Measurements from ENCODE around the gene UBE2QL1.

UBE2QL1 gene

GRCh38 chr5:6453937-6454560, 5.4 kb downstream of the UBE2QL1 start:
- TF ChIP-seq, protein P1, sequence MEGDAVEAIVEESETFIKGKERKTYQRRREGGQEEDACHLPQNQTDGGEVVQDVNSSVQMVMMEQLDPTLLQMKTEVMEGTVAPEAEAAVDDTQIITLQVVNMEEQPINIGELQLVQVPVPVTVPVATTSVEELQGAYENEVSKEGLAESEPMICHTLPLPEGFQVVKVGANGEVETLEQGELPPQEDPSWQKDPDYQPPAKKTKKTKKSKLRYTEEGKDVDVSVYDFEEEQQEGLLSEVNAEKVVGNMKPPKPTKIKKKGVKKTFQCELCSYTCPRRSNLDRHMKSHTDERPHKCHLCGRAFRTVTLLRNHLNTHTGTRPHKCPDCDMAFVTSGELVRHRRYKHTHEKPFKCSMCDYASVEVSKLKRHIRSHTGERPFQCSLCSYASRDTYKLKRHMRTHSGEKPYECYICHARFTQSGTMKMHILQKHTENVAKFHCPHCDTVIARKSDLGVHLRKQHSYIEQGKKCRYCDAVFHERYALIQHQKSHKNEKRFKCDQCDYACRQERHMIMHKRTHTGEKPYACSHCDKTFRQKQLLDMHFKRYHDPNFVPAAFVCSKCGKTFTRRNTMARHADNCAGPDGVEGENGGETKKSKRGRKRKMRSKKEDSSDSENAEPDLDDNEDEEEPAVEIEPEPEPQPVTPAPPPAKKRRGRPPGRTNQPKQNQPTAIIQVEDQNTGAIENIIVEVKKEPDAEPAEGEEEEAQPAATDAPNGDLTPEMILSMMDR (conservative IDR thresholded peaks at IDR 0.05; ENCODE audit: control insufficient read depth, insufficient read depth, low read depth, low read length), result no peak
- H3K4me3 ChIP-seq (ENCODE audit: control insufficient read depth, low read depth, low read length), result no peak overlapping the region
- no peak for DNase-seq (ENCODE audit: low read depth)

DNA sequence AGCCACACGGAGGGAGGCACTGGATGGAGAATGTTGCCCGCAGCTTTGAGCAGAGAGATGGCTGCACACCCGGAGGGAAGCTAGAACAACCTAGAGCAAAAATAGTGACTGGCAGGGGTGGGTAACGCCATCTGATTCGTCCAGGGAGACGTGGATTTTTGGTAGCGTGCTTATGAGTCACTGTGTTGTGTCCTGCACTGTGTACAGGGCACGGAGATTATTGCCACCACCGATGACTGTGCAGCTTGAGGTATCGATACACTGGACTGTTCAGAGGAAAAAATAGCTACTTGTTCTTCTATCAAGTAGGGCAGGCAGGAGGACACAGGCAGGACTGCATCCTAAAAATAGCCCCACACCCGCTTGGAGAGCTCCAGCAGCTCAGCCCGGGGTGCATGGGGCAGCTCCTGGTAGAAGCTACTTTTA, 6.0 kb downstream of the UBE2QL1 start:
- H3K4me3 ChIP-seq (ENCODE audit: control insufficient read depth, low read depth, low read length), result no peak overlapping the region
- DNase-seq (ENCODE audit: low read depth), result no peak
- TF ChIP-seq, protein P1 (conservative IDR thresholded peaks at IDR 0.05; ENCODE audit: control insufficient read depth, insufficient read depth, low read depth, low read length), result no peak

DNA sequence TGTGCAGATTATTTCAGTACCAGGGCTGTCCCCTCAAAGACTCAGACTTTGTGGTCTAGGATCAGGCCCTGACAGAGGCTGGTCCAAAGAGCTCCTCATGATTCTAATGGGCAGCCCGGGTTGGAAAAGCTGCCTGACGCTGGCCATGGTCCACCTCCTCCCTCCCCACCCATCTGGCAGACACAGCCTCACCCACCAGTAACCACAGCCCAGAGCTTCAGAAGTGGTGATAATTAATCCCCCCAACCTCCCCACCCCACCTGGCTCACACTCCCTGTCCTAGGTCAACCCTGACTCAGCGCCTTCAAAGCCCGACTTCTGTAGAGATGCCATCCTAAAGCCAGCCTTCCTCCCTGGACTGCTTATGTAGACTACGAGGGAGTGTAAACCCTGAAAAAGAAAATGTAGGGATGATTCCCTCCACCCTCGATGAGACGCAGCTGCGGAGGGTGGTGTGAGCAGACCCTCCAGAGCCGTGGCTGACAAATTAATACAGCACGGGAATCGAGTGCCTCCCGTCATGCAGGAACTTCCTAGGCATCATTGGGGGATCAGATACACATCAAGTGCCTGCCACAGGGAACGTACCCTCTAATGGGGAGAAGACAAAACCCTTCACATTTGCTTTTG, 7.0 kb downstream of the UBE2QL1 start:
- DNase-seq (ENCODE audit: low read depth), result no peak
- no peak overlapping the region for H3K4me3 ChIP-seq (ENCODE audit: control insufficient read depth, low read depth, low read length)
- TF ChIP-seq, protein P1 (conservative IDR thresholded peaks at IDR 0.05; ENCODE audit: control insufficient read depth, insufficient read depth, low read depth, low read length), result no peak

DNA sequence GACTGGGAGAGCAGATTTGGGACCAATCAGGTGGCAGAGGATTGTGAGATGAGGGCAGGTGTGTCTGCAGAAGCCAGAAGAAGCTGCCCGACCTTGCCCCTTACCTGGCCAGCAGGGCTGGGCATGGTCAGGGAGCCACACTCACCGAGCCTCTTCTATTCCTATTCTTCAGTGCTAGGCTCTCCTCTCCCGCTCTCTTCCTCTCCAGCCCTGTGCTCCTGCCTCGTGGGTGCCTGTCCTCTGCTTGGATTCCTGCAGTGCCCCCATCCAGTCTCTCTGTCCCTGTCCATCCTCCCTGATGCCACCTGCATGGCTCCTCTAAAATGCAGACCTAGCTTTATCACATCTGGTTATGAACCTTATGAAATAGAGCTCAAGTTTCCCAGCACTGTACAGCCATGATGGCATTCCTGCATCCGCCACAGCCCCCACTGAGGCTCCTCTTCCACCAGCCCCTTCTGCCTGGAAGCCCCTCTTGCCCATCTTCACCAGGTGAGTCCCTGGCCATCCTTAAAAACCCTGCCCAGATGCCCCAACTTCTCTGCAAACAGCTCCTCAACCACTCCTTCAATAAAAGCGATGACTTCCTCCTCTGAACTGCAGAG, 8.2 kb downstream of the UBE2QL1 start:
- H3K4me3 ChIP-seq (ENCODE audit: control insufficient read depth, low read depth, low read length), result no peak overlapping the region
- TF ChIP-seq, protein P1 (conservative IDR thresholded peaks at IDR 0.05; ENCODE audit: control insufficient read depth, insufficient read depth, low read depth, low read length), result no peak
- DNase-seq (ENCODE audit: low read depth), result no peak

GRCh38 chr5:6457592-6457991, 8.9 kb downstream of the UBE2QL1 start:
- no peak for DNase-seq (ENCODE audit: low read depth)
- H3K4me3 ChIP-seq (ENCODE audit: control insufficient read depth, low read depth, low read length), result no peak overlapping the region
- TF ChIP-seq, protein P1 (conservative IDR thresholded peaks at IDR 0.05; ENCODE audit: control insufficient read depth, insufficient read depth, low read depth, low read length), result no peak

- no peak overlapping the region for H3K4me3 ChIP-seq (ENCODE audit: control insufficient read depth, low read depth, low read length)
- TF ChIP-seq, protein P1 (conservative IDR thresholded peaks at IDR 0.05; ENCODE audit: control insufficient read depth, insufficient read depth, low read depth, low read length), result no peak
- DNase-seq (ENCODE audit: low read depth), result no peak
Measured at GRCh38 chr5:6458833-6459232, 10.2 kb downstream of the UBE2QL1 start.

All from fibroblast of mammary gland (primary cell).